OCI-LY1 (cell line): Measurements from ENCODE around the gene NCS1.

Experiments
- H2AFZ ChIP-seq: fragments of 200-600 bp; sonication (generic), shearing (Covaris generic); 2 replicates; pipeline ENCODE4 v1.6.0; 2014; ENCODE audit warnings: antibody characterized with exemption, mild to moderate bottlenecking, low read length
- H3F3A ChIP-seq: fragments of 200-600 bp; sonication (generic), shearing (Covaris generic); 2 replicates; pipeline ENCODE4 v1.6.0; 2014; ENCODE audit warnings: mild to moderate bottlenecking, antibody characterized with exemption, low read length, moderate library complexity; ENCODE audit not compliant: insufficient read depth
- H3K27ac ChIP-seq: fragments of 200-600 bp; sonication (generic); 2 replicates; pipeline ENCODE4 v1.5.1; 2014; ENCODE audit warnings: low read length, mixed run types, mild to moderate bottlenecking, low read depth; ENCODE audit not compliant: poor library complexity, severe bottlenecking
- H3K27me3 ChIP-seq: fragments of 200-600 bp; sonication (generic); 2 replicates; pipeline ENCODE4 v1.6.0; 2014; ENCODE audit warnings: antibody characterized with exemption, mild to moderate bottlenecking, low read length, moderate library complexity; ENCODE audit not compliant: insufficient read depth
- H3K36me3 ChIP-seq: fragments of 200-600 bp; sonication (generic); 2 replicates; pipeline ENCODE4 v1.6.1; 2014; ENCODE audit warnings: mild to moderate bottlenecking, antibody characterized with exemption, low read length, moderate library complexity, mixed read lengths; ENCODE audit not compliant: insufficient read depth
- H3K4me1 ChIP-seq: fragments of 200-600 bp; sonication (generic); 2 replicates; pipeline ENCODE4 v1.5.1; 2014; ENCODE audit warnings: mild to moderate bottlenecking, low read length, moderate library complexity; ENCODE audit not compliant: insufficient read depth, severe bottlenecking
- H3K4me2 ChIP-seq: fragments of 200-600 bp; sonication (generic), shearing (Covaris generic); 2 replicates; pipeline ENCODE4 v1.6.1; 2014; ENCODE audit warnings: low read length
- H3K4me3 ChIP-seq: fragments of 200-600 bp; sonication (generic); 2 replicates; pipeline ENCODE4 v1.5.1; 2014; ENCODE audit warnings: low read length, low read depth, mild to moderate bottlenecking, mixed read lengths; ENCODE audit not compliant: poor library complexity, severe bottlenecking
- H3K79me2 ChIP-seq: fragments of 200-600 bp; shearing (Covaris generic); 2 replicates; pipeline ENCODE4 v1.6.1; 2016; ENCODE audit warnings: mixed run types, low read length, mixed read lengths; ENCODE audit not compliant: insufficient read depth
- H3K9ac ChIP-seq: fragments of 200-600 bp; sonication (generic), shearing (Covaris generic); 2 replicates; pipeline ENCODE4 v1.6.1; 2014; ENCODE audit warnings: mild to moderate bottlenecking, low read length, mixed read lengths
- H3K9me2 ChIP-seq: fragments of 200-600 bp; sonication (generic), shearing (Covaris generic); 2 replicates; pipeline ENCODE4 v1.6.1; 2014; ENCODE audit warnings: low read depth, mild to moderate bottlenecking, low read length, mixed read lengths
- H3K9me3 ChIP-seq: fragments of 200-600 bp; shearing (Covaris generic); 2 replicates; pipeline ENCODE4 v1.6.1; 2014; ENCODE audit warnings: low read length, mixed read lengths
- H4K20me1 ChIP-seq: fragments of 200-600 bp; sonication (generic), shearing (Covaris generic); 2 replicates; pipeline ENCODE4 v1.6.0; 2016; ENCODE audit warnings: mild to moderate bottlenecking, low read length; ENCODE audit not compliant: insufficient read depth
- EZH2 ChIP-seq: fragments of 200-600 bp; sonication (generic), shearing (Covaris generic); IDR thresholded peaks from 2 replicates; pipeline ENCODE4 v1.8.0; 2017; ENCODE audit warnings: borderline replicate concordance, mixed run types, mild to moderate bottlenecking, antibody characterized with exemption, low read length, moderate library complexity, mixed read lengths
- TF ChIP-seq, protein P1 (sequence below): fragments of 200-600 bp; sonication (generic), shearing (Covaris generic); IDR thresholded peaks from 2 replicates; pipeline ENCODE4 v1.5.1; 2017; ENCODE audit warnings: mild to moderate bottlenecking, antibody characterized with exemption, low read length, moderate library complexity, mixed read lengths

NCS1 gene

GRCh38 chr9:130222833-130223232 lies 50.6 kb downstream of the NCS1 start:
- Histone ChIP-seq H3K27ac (no peak overlapping the region), H3K79me2 (no peaks in the 10 kb centered on the region), H3K9me2 (no peaks in the 10 kb centered on the region), H3K4me2 (no peak overlapping the region), H3K36me3 (no peaks in the 10 kb centered on the region; the same call in 1 of the 2 replicates), H3K27me3 (peaks cover 16% of the 10 kb centered on the region; the same call in 1 of the 2 replicates), H3K4me3 (no peak overlapping the region), H2AFZ (no peak overlapping the region), H4K20me1 (no peaks in the 10 kb centered on the region), H3K9ac (no peak overlapping the region), H3K9me3 (no peaks in the 10 kb centered on the region), H3K4me1 (no peaks in the 10 kb centered on the region), H3F3A (no peaks in the 10 kb centered on the region)
- no peak for TF ChIP-seq EZH2
- TF ChIP-seq, protein P1, sequence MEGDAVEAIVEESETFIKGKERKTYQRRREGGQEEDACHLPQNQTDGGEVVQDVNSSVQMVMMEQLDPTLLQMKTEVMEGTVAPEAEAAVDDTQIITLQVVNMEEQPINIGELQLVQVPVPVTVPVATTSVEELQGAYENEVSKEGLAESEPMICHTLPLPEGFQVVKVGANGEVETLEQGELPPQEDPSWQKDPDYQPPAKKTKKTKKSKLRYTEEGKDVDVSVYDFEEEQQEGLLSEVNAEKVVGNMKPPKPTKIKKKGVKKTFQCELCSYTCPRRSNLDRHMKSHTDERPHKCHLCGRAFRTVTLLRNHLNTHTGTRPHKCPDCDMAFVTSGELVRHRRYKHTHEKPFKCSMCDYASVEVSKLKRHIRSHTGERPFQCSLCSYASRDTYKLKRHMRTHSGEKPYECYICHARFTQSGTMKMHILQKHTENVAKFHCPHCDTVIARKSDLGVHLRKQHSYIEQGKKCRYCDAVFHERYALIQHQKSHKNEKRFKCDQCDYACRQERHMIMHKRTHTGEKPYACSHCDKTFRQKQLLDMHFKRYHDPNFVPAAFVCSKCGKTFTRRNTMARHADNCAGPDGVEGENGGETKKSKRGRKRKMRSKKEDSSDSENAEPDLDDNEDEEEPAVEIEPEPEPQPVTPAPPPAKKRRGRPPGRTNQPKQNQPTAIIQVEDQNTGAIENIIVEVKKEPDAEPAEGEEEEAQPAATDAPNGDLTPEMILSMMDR = no peak

DNA sequence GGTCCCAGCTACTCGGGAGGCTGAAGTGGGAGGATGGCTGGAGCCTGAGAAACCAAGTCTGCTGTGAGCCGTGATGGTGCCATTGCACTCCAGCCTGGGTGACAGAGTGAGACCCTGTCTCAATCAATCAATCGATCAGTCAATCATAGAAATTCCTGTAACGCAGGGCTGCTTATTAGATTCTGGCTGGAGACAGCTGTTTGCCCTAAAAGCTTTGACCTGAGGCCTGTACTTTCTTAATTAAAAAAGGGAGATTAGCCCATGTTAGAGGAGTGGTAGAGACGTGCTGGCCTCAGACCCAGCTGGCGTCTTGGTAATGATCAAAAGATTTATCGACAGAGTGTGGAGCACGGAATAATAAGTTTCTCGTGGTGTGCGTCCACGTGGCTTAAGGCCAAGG lies 52.9 kb downstream of the NCS1 start:
- no peak overlapping the region for H2AFZ ChIP-seq
- no peak for TF ChIP-seq EZH2
- TF ChIP-seq, protein P1 = no peak
- H3K9ac ChIP-seq = no peak overlapping the region
- peaks cover 11% of the 10 kb centered on the region; the same call in 1 of the 2 replicates for H3K27me3 ChIP-seq
- H3K9me3 ChIP-seq = no peaks in the 10 kb centered on the region
- H4K20me1 ChIP-seq = no peaks in the 10 kb centered on the region
- H3K4me1 ChIP-seq = no peaks in the 10 kb centered on the region
- no peaks in the 10 kb centered on the region for H3K9me2 ChIP-seq
- H3K79me2 ChIP-seq = no peaks in the 10 kb centered on the region
- no peak overlapping the region for H3K4me2 ChIP-seq
- no peaks in the 10 kb centered on the region; the same call in 1 of the 2 replicates for H3K36me3 ChIP-seq
- H3F3A ChIP-seq = no peaks in the 10 kb centered on the region
- no peak overlapping the region for H3K27ac ChIP-seq
- no peak overlapping the region for H3K4me3 ChIP-seq

- Histone ChIP-seq H3K9ac (no peak overlapping the region), H3K27ac (no peak overlapping the region), H3K79me2 (no peaks in the 10 kb centered on the region), H3K27me3 (peaks cover 8% of the 10 kb centered on the region; the same call in 1 of the 2 replicates), H4K20me1 (no peaks in the 10 kb centered on the region), H3K9me2 (no peaks in the 10 kb centered on the region), H3K4me2 (no peak overlapping the region), H3K4me3 (no peak overlapping the region), H3K9me3 (no peaks in the 10 kb centered on the region), H3K36me3 (no peaks in the 10 kb centered on the region; the same call in 1 of the 2 replicates), H3K4me1 (no peaks in the 10 kb centered on the region), H3F3A (no peaks in the 10 kb centered on the region), H2AFZ (no peak overlapping the region)
- no peak for TF ChIP-seq EZH2
- TF ChIP-seq, protein P1 = no peak
Measured at GRCh38 chr9:130225586-130225985, 53.4 kb downstream of the NCS1 start.
